ENCODE measurements around the gene TBCK.

- TF ChIP-seq POLR2A (IDR thresholded peaks at IDR 0.05) (no peak), CTCF (IDR thresholded peaks at IDR 0.05) (no peak), EP300 (IDR thresholded peaks at IDR 0.05) (no peak)
Observed at GRCh38 chr4:106355193-106355592, 39.2 kb upstream of the TBCK start.

Measured in suprapubic skin (tissue), 3 donors.